ENCODE measurements around the gene GCNA.

The GCNA gene

DNA sequence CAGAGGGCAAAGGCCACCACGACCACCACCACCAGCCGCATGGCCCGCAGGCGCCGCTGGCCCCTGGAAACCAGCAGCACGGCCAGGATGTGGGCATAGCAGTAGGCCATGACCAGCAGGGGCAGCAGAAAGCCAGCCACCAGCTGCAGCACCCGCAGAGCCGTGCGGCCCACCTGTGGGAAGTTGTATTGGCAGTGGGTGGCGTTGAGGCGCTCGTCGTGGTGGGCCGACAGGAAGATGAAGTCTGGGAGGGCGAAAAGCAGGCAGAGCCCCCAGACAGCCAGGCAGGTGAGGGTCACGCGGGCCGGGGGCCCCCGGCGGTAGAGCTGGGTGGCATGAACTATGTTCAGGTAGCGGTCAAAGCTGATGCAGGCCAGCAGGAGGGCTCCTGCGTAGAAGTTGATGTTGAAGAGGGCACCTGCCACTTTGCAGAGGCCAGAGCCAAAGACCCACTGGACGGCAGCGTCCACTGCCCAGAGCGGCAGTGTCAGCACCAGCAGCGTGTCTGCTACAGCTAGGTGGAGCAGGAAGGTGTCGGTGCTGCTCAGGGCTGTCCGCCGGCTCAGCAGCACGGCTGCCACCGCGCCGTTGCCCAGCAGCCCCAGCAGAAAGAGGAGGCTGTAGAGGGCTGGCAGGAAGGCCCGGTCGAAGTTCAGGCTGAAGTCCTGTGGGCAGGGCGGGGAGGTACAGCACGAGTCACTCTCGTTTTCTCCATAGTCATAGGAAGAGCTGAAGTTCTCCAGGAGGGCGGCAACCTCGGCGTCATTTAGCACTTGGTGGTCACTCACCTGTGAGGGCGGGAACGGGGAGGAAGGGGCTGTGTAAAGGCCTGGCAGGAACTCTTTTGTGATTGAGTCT is 38.7 kb downstream of the GCNA start:
- DNase-seq = peak in 2 of 5 donors; percentile 31 to 32

DNA sequence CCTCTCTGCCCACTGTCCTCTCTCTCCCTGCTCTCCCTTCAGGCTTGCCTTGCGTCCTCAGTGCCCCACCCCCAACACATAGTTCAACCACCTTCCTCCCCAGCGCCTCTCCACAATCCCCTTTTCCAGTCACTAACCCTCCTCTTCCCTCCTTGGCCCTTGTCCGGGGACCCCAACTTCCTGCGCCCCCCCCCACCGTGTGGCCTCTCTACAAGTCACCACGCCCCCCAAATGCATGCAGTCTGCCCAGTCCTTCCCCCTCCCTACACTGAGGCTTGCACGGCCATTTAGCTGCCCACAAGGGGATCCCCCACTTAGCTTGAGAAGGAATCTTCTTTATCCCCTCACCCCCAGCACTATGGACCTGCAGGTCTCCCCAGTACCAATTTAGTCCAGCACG is 39.5 kb downstream of the GCNA start:
- DNase-seq = no peak

DNA sequence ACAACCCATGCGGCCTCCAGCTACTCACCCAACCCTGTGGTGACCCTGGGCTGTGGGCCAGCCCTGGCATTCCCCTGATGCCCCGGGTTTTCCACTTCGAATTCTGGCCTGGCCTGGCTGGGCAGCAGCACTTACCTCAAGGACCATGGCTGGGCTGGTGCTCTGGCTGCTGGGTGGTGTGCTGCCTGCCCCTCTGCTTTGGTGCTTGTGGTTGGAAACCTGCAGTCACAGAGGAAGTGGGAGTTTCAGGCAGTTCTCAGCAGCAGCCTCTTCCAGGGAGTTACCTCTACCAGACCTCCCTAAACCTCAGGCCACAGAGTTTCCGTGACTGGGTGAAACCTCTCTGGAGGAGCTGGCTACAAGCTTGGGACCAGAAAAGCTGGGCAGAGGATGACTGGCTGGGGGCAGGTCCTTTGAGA is 40.1 kb downstream of the GCNA start, which contains the start of gene CXCR3:
CXCR3 (minus strand) TSS at position 209 of the 419 bp plus-strand sequence; CDS start at position 147, 62 bp downstream.
- peak in 4 of 5 donors; percentile 18 to 80 (median 44) for DNase-seq

DNA sequence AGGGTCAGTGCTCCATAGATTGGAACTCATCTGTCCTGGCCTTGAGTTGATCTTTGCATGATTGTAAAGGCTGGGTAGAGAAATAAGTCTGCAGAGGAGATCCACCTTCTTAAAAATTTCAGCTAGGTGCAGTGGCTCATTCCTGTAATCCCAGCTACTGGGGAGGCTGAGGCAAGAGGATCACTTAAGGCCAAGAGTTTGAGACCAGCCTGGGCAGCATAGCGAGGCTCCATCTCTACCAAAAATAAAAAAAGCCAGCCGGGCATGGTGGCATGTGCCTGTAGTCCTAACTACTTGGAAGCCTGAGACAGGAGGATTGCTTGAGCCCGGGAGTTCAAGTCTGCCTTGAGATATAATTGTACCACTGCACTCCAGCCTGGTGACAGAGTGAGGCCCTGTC is 40.5 kb downstream of the GCNA start:
- DNase-seq = no peak

DNA sequence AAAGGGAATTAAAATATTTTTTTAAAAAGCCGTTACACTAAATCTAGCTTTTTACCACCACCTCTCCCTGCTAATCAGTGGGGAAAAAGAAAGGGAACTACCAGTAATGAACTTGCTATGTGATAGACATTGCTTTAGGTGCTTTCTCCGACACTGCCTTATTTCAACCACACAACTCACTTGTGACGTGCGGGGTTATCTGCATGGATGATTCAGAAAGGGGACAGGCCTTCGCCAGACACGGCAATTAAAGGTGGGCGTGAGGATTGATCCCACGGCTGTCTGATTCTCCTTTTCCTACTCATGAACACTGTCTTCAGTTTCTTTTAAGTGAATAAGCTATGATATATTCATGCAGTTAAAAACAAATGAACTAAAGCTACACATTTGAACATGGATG is 41.0 kb downstream of the GCNA start:
- DNase-seq = peak; percentile 28 to 54 (median 45)

DNA sequence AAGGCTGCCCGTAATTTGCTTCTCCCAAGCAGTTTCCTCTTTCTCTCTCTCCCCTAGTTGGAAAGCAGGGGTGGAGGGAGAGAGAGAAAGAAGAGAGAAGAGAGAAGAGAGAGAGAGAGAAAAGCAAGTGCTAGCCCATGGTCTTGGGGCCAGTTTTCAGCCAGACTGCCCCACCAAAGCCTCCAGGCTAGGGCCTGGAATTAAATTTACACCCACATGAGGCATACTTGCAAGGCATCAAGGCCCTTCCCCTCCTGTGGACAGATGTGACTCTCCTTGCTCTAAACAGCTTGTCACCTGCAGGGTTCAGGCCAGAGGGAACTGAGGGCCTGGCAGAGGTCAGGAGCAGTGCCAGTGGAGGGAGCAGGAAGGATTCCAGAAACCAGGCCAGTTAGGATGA is 41.7 kb downstream of the GCNA start:
- DNase-seq = no peak

DNA sequence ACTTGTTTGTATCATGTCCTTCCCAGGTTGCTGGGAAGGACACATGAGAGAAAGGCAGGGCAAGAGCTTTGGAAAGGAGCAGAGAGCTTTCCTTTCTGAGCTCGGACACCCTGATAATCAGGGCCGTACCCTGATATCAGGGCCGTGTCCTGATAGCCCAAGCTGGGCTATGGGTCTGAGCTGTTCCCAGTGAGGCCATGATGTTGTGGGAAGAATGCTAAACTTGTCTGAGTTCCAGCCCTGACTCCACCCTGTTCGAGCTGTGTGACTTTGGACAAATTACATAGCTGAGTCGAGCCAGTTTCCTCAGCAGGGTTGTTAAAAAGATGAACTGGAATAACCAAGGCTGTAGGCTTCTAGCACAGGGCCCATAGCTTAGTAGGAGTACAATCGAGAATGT is 43.4 kb downstream of the GCNA start:
- DNase-seq = no peak

DNA sequence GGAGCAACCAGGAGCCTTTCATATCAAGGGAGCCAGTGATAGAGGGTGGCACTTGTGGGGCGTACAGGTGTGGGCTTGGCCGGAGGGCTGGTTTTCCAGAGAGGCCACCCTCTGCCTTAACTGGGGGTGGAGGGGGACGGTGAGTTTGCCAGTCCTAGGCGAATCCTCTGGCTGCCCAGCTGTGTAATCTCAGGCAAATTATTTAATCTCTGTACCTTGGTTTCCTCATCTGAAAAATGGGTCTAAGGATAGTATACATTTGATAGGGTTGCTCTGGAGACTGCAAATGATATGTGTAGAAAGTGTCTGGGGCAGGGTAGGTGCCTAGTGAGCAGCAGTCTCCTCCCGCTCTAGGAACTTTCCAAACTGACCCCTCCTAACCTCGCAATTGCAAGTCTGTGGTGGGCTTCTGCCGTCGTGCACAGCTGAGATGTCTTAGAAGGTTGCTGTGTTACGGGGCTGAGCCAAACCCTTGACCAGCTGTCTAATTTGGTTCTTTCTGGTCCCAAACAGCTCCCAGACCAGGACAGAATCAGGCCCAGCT is 43.9 kb downstream of the GCNA start:
- no peak for DNase-seq

DNA sequence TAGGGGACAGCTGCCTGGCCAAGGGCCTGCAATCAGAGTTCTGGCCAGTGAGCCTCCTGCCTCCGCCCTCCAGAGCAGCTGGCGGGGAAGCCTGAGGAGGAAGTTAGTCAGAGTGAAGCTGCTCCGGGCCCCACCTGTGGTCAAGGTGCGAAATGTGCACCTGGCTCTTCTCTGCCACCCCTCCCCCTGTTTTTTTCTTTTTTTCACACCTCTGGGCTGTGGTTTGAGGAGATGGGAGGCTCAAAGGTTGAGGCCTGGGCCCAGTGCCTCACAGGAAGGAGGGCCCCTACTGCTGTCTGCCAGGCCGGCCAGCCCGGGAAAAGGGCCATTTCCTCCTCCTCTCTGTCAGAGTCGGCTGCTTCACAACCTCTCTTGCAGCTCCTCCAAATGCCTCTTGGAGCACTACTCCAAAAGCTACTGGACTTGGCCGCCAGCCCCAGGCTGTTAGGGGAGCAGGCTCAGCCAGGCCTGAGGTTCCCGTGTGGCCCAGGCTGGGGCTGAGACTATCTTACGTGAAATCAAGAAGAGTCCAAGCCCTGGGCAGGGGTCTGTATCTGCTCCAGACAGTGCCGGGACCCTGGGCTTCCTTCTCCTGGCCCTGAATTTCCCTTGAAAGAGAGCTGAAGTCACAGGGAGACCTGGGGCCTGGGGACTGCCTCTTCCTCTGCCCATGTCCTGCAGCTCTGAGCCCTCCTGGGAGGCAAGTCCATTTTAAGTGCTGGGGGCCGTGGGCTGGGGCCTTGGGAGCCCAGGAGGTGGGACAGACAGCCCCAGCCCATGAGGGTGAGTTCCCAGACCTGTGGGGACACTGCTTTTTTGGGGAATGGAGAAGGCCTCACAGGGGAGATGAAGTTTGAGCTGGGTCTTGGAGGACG is 44.6 kb downstream of the GCNA start:
- peak; percentile 50 to 90 (median 67) for DNase-seq

DNA sequence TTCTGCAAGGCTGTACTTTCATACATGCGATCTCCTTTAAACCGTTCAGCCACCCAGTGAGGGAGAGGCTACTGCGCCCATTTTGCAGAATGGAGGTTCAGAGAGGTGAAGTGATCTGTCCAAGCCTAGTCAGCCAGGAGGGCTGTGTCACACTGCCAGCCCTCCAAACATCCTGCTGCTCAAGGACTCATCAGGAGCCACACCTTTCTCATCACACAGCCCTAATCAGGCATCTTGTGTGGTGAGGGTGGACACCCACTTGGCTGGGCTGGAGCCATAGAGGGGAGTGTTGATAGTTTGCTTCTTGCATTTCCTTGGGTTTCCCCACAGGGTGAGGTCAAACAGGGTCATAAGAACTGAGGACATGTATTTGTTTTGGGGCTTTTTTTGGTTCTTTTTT is 45.5 kb downstream of the GCNA start:
- DNase-seq = no peak

DNA sequence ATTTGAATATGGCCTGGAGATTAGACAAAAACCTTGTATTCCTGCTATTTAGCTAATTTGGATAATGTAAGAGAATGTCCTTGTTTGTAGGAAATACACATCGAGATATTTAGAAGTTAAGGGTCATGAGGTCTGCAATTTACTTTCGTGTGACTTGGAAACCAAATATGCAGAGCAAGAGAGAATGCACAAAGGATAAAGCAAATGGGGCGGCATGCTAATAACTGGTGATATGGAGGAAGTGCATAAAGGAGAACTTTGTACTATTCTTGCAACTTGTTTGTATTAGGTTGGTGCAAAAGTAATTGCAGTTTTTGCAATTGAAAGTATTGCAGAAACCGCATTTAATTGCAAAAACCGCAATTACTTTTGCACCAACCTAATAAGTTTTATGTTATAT is 47.2 kb downstream of the GCNA start:
- DNase-seq = no peak

DNA sequence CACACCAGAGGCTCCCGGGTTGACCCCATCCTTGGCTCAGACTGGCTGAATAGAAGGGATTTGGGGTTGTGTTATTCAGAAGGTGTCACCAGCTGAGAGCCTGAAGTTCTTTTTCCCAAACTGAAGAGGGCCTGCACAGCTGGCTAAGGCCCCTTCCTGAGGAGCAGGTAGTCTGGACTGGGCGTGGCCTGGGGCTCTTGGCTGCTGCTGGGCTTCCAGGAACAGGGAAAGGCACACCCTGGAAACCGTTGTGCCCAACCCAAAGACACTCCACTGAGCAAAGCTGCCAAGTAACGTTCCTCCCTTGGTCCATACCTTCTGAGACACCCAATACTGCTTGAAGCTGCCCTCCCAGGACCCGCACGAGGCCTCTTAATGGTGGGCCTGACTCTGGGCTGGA is 48.3 kb downstream of the GCNA start:
- DNase-seq = no peak

DNA sequence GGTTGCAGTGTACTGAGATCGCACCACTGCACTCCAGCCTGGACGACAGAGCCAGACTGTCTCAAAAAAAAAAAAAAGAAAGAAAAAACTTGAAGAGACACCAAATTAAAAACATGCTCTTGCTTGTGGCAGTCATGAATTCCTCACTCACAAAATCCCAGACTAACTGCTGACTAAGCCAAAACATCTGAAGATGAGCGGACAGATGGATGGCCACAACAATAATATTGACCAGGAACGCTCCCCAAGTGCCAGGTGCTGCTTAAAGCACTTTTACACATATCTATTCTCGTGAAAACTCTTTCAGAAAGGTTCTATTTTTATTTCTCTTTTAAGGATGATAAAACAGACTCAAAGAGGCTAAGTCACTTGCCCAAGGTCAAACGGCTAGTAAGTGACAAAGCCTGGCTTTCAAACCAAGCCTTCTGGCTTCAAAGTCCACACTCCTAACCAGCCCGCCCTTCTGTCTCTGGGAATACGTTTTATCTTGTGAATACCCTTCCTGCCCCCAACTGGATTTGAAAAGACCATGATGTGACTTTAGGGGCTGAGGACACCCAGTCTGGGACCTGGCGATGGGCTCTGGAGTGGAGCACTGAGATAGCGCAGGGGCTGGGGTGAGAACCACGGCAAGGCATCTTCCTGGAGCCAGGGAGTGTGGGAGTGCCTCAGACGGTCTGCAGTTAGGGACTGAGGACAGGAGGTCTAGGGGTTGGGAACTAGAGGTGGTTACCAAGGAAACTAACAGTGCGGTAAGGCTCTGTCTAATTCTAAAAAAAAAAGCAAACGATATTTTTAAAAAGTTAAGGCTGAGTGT is 49.6 kb downstream of the GCNA start:
- DNase-seq = no peak

DNA sequence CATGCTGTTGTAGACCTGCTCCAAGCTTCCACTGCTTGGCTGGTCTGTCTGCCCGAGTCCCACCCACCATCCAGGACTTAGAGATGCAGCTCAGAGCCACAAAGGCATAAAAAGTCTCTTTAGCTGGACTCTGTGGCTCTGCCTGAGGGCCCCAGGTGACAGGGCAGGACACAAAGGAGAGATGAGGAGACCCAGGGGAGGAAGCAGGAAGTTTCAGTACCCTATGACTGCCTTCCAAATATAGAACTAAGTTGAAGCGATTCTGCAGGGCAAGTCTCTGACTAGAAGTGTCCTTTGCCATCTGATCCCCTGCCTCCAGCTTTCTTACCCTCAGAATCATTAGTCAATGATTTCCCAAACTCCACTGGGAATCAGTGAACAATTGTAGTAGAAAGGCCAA is 51.2 kb downstream of the GCNA start:
- no peak for DNase-seq

DNA sequence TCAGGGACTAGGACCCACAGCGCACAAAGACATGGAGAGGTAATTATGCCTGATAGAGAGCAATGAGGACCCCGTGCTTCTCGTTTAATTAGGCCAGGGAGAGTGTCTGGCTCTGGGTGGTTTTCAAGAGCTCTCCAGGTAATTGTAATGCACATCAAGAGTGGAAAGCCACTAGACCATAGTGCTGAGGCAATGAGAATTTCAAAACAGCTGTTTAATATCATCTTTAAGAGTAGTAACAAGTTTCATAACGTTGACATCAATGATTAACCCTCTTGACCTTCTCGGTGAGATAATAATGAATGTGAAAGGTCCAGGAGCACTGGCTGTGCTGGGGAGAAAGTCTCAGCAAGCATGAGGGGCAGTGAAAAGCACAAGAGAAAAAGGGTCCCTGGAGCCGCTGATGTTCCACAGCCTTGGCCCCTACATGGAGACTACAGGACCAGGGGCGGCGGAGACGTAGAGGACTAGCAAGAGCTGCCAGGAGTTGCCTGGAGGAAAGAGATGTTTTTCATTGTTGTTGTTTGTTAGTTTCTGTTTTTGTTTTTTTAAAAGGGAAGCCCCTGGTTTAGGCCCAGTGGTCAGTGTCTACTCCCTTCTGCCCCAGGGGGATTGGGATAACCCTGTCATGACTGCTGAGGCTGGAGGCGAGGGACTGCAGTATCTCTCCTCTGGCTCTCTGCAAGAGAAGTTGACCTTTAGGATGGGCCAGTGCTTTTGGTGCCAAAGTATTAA is 54.9 kb downstream of the GCNA start:
- no peak for DNase-seq

DNA sequence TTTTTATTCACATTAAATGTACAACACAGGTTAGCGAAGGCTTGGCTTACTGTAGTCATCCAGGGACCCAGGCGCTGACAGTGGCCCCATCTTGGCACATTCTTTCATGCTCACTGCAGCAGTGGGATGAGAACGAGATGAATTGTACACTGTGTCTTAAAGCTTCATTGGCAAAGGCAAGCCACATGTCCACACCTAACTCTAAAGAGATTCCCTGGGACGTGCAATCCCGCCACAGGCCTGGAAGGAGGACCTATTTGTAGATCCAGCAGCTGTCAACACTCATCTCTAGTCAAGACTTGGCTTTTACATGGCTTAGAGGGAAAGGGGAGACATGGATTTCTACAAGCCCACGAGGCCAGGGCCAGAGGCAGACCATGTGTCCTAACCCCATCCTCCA is 56.1 kb downstream of the GCNA start:
- no peak for DNase-seq

DNA sequence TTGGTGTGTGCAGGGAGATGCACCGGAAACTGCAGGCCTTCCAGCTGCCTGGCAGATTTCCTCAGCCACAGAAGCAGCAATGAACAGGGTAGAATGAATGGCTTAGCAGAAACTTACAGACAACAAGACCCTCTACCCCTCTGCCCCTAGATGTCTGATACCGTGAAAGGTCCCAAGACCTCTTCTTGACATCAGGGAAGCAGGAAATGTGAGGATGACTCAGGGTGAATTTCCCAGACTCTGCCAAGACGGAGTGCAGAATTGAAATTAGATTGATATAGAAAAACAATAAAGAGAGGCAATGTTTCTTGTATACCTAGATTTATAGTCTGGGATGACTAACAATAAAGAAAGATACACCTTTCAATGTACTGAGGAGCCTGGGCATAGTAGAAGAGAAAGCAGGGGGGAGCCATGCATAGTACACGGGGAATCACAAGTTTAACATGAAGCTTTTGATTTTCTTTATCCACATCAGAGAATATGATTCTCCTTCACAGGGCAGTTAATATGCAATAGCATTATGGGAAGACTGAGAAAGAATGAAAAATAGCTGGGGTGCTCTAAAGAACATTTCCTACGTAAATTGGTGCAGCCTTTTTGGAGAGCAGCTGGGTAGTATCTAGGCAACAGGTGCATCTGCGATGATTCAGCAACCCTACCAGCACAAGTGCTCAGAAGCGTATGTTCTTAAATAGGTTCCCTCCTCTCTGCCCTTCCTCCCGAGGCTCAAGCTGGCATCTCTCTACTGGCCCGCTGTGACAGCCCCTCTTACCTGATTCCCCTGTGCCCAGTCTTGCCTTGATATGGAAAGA is 58.4 kb downstream of the GCNA start:
- DNase-seq = peak in 1 of 5 donors; percentile 40

DNA sequence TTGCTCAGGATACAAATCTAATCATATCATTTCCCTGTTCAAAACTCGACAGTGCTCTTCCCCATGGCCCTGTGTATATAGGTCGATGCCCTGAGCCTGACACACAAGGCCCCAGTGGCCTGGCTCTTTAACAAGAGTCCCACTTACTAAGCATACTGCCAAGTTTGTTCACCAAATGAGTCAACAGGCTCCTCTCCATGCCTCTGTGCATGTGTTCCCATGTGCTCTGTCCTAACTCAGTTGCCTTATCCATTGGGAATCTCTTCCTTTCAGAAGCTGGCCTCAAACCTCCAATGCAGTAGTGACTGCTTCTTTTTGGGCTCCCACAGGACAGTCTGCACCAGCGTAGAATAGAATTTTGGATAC is 59.0 kb downstream of the GCNA start:
- no peak for DNase-seq

DNA sequence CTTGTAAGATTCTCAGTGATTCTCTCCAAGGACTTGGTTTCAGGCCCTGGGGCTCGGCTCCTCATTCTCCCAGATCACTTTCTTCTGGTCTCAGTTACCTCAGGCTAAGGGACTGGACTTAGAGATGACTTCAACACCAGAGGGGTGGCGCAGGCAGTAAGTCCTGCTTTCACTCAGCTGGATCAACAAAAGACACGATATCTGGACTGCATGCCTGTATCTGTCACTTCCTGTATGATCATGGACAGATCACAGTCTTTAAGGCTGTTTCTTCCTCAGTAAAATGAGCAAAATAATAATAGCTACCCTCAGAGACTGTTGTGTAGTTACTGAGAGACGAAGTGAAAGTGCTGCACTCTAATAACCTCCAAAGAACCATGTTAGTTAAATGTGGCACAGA is 59.6 kb downstream of the GCNA start:
- DNase-seq = peak in 1 of 5 donors; percentile 28

DNA sequence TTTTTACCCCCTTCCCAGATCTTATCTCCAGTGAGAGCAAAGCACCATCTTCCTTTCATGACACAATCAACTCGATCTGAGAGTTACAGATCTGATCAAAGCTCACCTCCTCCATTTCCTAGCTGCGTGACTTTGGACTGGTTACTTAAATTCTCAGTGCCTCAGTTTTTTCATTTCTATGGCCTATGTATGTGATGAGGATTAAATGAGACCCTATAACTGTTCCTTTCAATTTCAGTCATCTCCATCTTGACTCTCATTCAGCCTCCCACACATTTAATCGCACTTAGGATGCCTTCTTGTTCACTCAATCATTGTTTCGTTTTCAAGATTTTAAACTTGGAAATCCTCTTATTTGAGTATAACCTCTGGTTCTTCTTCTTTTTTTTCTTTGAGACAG is 60.2 kb downstream of the GCNA start:
- DNase-seq = peak in 1 of 5 donors; percentile 18

DNA sequence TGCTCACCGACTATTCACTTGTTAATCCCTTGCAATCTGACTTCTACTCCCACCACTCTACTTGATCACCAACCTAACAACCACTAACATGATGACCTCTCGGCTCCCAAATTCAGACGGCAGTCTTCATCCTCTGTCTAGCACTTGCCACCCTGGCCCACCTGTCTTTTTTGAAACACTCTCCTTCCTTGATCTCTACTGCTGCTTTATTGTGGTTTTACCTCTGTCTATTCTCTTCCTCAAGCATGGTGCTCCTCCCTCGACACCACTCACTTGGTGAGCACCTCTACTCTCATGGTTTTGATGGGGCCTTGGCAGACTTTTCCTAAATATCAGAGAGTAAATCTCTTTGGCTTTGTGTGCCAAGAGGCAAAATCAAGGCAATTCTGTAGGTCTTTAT is 61.8 kb downstream of the GCNA start:
- no peak for DNase-seq
